A549 (cell line): Measurements from ENCODE around the gene KLF6. TPM values are rescaled to one million over a fixed set of nuclear protein-coding genes. Genes with fewer than 3 reads are reported as not detected.

ENCODE experiments used
- ATAC-seq, 2 experiments: fragments of 200-7000 bp in 1 of 2; fragments of >200 bp in 1 of 2; cut with Nextera tagmentation in 1 of 2; cut with Tn5 transposase in 1 of 2; 3 replicates each; pipeline versions ENCODE4 v1.8.0 to v1.9.1; 2018 to 2020; ENCODE audit warnings: mild to moderate bottlenecking in 1 of 2, moderate library complexity in 1 of 2
- CTCF ChIA-PET: fragments of 300-600 bp; sonication (Branson Sonifier 250); formaldehyde crosslinking; extraction: SDS; loops from one replicate; lab custom pipeline; 2021; ENCODE audit warnings: antibody characterized with exemption, inconsistent platforms; lab: Yijun Ruan, JAX
- POLR2A ChIA-PET: fragments of 350-600 bp; formaldehyde crosslinking; extraction: SDS; loops from one replicate; lab custom pipeline; 2021; ENCODE audit warnings: antibody characterized with exemption, inconsistent platforms; lab: Yijun Ruan, JAX
- DNase-seq, 2 experiments: peaks; one replicate each; pipeline versions ENCODE4 v3.0.0 to v3.0.0-alpha.2; 2011 to 2016; ENCODE audit warnings: low read depth in 1 of 2, low spot score in 1 of 2
- FAIRE-seq: peaks from 2 replicates; lab custom pipeline; 2011; peaks lifted over from hg19 to GRCh38; lab: Jason Lieb, UNC
- H3K27ac ChIP-seq, 2 experiments: fragments of >200 bp; sonication (Bioruptor Twin); formaldehyde crosslinking; 3 replicates each; pipeline ENCODE4 v1.5.1; 2016 to 2017
- H3K4me1 ChIP-seq: fragments of >200 bp; sonication (Bioruptor Twin); formaldehyde crosslinking; 3 replicates; pipeline ENCODE4 v1.6.1; 2016
- H3K4me2 ChIP-seq: fragments of >200 bp; sonication (Bioruptor Twin); formaldehyde crosslinking; 3 replicates; pipeline ENCODE4 v1.6.1; 2016
- H3K4me3 ChIP-seq: fragments of >200 bp; sonication (Bioruptor Twin); formaldehyde crosslinking; 3 replicates; pipeline ENCODE4 v1.5.1; 2016
- H3K9me3 ChIP-seq: fragments of >200 bp; sonication (Bioruptor Twin); formaldehyde crosslinking; 3 replicates; pipeline ENCODE4 v1.6.1; 2016
- CBX2 ChIP-seq: fragments of 200-600 bp; sonication (generic); IDR thresholded peaks from 2 replicates; pipeline ENCODE4 v1.6.1; 2016; ENCODE audit warnings: low read depth, mild to moderate bottlenecking, borderline replicate concordance
- CBX8 ChIP-seq: fragments of 200-600 bp; sonication (generic); IDR thresholded peaks from 2 replicates; pipeline ENCODE4 v1.6.1; 2016
- CEBPB ChIP-seq, 2 experiments: fragments of >200 bp in 1 of 2; sonication (Bioruptor Twin) in 1 of 2; formaldehyde crosslinking in 1 of 2; IDR thresholded peaks; 2 replicates each; pipeline ENCODE4 v1.6.1; 2012 to 2016
- CHD4 ChIP-seq: fragments of 200-600 bp; sonication (generic); IDR thresholded peaks from 2 replicates; pipeline ENCODE4 v1.6.1; 2016; ENCODE audit warnings: antibody characterized with exemption, mild to moderate bottlenecking, borderline replicate concordance
- EP300 ChIP-seq, 2 experiments: fragments of >200 bp; sonication (Bioruptor Twin); formaldehyde crosslinking; IDR thresholded peaks; 2 replicates in 1 of 2; 3 replicates in 1 of 2; pipeline ENCODE4 v1.6.1; 2016 to 2017
- FOSL2 ChIP-seq, 2 experiments: fragments of 450-650 bp in 1 of 2; fragments of >200 bp in 1 of 2; sonication (Bioruptor Twin) in 1 of 2; formaldehyde crosslinking; IDR thresholded peaks; 2 replicates each; pipeline versions ENCODE4 v1.5.0 to v1.6.1; 2016 to 2020; ENCODE audit warnings: mild to moderate bottlenecking in 1 of 2, moderate library complexity in 1 of 2
- HOXB13 ChIP-seq: fragments of 250-450 bp; sonication (Bioruptor Pico); IDR thresholded peaks from 2 replicates; pipeline ENCODE4 v1.5.0; 2020; ENCODE audit warnings: low read depth, mild to moderate bottlenecking, moderate library complexity
- ZNF302 ChIP-seq: fragments of 250-450 bp; sonication (Bioruptor Pico); IDR thresholded peaks from 2 replicates; pipeline ENCODE4 v1.9.0; 2021; ENCODE audit warnings: inconsistent platforms, mild to moderate bottlenecking, moderate library complexity
- ZSCAN20 ChIP-seq: fragments of 250-450 bp; sonication (Bioruptor Pico); IDR thresholded peaks from 2 replicates; pipeline ENCODE4 v1.8.0; 2022; ENCODE audit warnings: mild to moderate bottlenecking, moderate library complexity
- WGBS: methylation state at CpG from one replicate; pipeline ENCODE4 v1.1.6; 2017; ENCODE audit errors: missing lambda C conversion rate; 5-methylcytosine and 5-hydroxymethylcytosine counted together
- polyA plus RNA-seq, 4 experiments: library from polyadenylated mRNA; depleted of rRNA in 3 of 4; stranded (reverse); fragments of >200 nt; fragmentation: RNase III in 1 of 4; extraction: RNeasy Plus Mini Kit Qiagen cat#74134 plus additional on column Dnase treatment in 1 of 4; gene quantifications; 2 replicates in 3 of 4; 3 replicates in 1 of 4; pipeline ENCODE4 v1.2.3, GENCODE V29; 2011 to 2017
- TF ChIP-seq, protein P1 (sequence below): fragments of 150-350 bp; IDR thresholded peaks from 2 replicates; pipeline ENCODE4 v1.6.1; 2014; ENCODE audit warnings: low read depth, mild to moderate bottlenecking, low read length
- TF ChIP-seq, protein P2 (sequence below): fragments of >200 bp; sonication (Bioruptor Twin); formaldehyde crosslinking; IDR thresholded peaks from 3 replicates; pipeline ENCODE4 v1.6.1; 2016
- TF ChIP-seq, protein P3 (sequence below): IDR thresholded peaks from 2 replicates; pipeline ENCODE4 v1.6.1; 2012
- TF ChIP-seq, protein P4 (sequence below): fragments of 450-650 bp; IDR thresholded peaks from 2 replicates; pipeline ENCODE4 v1.6.1; 2014; ENCODE audit warnings: antibody characterized with exemption

Gene KLF6
- polyA plus RNA-seq, 2 of the 4 experiments (the other 2 are of a cell fraction) = 31.9 to 86.8 TPM

DNA sequence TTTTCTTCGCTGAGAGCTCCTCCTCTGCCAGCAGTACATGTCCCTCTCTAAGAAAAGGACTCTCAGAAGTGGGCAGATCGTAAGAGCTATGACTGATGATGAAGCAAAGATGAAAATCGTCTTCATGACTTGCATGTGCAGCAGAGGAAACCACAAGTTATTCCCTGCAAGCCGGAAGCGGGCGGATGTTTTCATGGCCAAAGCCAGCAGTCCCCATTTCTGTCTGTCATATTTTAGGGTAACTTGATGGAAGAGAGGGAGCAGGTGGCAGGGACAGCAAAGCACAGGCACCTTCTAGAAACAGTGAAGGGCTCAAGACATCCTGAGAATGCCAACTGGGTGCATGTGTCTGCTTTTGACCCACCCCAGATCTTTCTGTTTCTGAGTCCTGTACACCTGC is 19.9 kb downstream of the KLF6 start:
- Histone ChIP-seq H3K4me1 (peaks cover 47% of the 10 kb centered on the region), H3K9me3 (no peaks in the 10 kb centered on the region), H3K4me3 (no peak overlapping the region), H3K4me2 (no peak overlapping the region), H3K27ac (peak overlapping the region in 1 of 2 experiments; percentile 80; a peak in 2 of 6 replicates)
- 92% methylated on average over 6 of the region's 6 CpGs for WGBS
- TF ChIP-seq, protein P1, sequence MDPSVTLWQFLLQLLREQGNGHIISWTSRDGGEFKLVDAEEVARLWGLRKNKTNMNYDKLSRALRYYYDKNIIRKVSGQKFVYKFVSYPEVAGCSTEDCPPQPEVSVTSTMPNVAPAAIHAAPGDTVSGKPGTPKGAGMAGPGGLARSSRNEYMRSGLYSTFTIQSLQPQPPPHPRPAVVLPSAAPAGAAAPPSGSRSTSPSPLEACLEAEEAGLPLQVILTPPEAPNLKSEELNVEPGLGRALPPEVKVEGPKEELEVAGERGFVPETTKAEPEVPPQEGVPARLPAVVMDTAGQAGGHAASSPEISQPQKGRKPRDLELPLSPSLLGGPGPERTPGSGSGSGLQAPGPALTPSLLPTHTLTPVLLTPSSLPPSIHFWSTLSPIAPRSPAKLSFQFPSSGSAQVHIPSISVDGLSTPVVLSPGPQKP = no peak
- TF ChIP-seq, protein P2, sequence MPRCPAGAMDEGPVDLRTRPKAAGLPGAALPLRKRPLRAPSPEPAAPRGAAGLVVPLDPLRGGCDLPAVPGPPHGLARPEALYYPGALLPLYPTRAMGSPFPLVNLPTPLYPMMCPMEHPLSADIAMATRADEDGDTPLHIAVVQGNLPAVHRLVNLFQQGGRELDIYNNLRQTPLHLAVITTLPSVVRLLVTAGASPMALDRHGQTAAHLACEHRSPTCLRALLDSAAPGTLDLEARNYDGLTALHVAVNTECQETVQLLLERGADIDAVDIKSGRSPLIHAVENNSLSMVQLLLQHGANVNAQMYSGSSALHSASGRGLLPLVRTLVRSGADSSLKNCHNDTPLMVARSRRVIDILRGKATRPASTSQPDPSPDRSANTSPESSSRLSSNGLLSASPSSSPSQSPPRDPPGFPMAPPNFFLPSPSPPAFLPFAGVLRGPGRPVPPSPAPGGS = no peak
- TF ChIP-seq CBX8 = no peak
- ATAC-seq = no peak
- no peak for DNase-seq
- no peak for FAIRE-seq
- ChIA-PET POLR2A (no interaction called here), CTCF (interaction anchor here (2.0 kb wide), 1 partner anchor 10 kb away, joined by 5 read pairs; no protein-coding TSS in a partner anchor)

DNA sequence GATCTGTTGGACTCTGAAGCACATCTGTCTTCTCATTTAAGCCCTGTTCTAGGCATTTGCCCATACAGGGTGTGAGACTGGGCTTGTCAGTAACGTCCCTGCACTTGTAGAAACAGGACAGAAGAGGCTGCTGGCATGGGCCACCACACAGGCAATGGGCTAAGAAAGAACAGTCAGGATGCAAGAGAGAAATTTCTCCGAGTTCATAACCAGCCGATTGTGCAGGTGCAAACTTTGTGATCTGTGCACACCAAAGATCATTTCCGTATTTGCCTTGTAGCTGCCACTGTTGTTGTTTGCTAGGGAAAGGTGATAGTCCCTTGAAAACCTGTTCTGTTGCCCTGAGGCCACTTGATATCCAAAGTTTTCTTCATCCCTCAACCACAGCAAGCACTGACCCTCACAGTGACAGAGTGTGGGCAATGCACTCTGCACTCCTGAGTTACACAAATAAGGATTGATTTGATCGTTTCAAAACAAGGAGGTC is 20.3 kb downstream of the KLF6 start:
- CTCF ChIA-PET = interaction anchor here (1.2 to 2.0 kb wide), 4 partner anchors 8 to 1006 kb away, joined by 3 to 5 read pairs (median 4); no protein-coding TSS in a partner anchor
- peaks cover 47% of the 10 kb centered on the region for H3K4me1 ChIP-seq
- peak in 1 of 2 experiments; percentile 13; a peak in 2 of 6 replicates for ATAC-seq
- H3K4me3 ChIP-seq = no peak overlapping the region
- H3K27ac ChIP-seq = peak overlapping the region; percentile 54 to 80; a peak in 5 of 6 replicates
- no peak overlapping the region for H3K4me2 ChIP-seq
- 85% methylated on average over 5 of the region's 5 CpGs for WGBS
- no peak for DNase-seq
- POLR2A ChIA-PET = interaction anchor here (1.1 to 1.8 kb wide), 2 partner anchors 10 to 20 kb away, joined by 3 to 13 read pairs; partner anchors contain the start of gene KLF6
- FAIRE-seq = no peak
- TF ChIP-seq CBX2 = no peak
- no peak for TF ChIP-seq ZNF302
- TF ChIP-seq HOXB13 (CRISPR knock-in tag) = no peak
- TF ChIP-seq, protein P3, sequence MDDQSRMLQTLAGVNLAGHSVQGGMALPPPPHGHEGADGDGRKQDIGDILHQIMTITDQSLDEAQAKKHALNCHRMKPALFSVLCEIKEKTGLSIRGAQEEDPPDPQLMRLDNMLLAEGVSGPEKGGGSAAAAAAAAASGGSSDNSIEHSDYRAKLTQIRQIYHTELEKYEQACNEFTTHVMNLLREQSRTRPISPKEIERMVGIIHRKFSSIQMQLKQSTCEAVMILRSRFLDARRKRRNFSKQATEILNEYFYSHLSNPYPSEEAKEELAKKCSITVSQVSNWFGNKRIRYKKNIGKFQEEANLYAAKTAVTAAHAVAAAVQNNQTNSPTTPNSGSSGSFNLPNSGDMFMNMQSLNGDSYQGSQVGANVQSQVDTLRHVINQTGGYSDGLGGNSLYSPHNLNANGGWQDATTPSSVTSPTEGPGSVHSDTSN = no peak
- H3K9me3 ChIP-seq = no peaks in the 10 kb centered on the region

DNA sequence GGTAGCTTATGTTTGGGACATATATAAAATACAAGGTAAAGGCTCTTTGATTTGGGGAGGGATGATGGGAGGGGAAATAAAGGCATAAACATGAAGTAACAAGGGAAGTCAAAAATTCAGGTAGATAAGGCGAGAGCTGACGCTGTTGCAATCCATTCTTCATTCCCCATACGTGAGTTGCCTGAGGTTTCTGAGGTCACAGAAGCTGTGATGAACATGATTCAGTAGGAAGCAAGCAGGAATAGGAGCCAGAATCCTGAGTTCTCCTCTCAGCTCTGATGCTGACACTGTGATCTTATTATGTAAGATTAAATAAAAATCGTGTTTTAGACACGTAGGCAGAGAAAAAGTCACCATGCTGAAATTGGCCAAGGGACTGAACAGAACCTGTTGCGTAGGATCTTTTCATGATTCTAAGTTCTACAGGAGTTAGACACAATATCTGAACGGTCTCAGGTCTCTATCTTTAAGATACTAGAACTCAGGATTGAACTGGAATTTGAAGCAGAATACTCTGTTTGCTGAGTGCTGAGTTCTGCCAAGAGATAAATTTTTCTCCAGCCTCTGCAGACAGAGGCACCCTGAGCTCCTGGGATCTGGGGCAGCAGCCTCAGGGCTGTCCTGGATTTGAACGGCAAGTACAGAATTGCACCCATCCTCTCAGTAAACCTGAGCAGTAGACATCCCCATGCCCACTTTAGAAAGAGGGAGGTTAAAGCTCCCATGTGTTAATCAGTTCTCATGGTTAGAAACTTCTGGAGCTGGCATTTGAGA is 21.0 kb downstream of the KLF6 start:
- Histone ChIP-seq H3K4me1 (peaks cover 47% of the 10 kb centered on the region), H3K9me3 (no peaks in the 10 kb centered on the region), H3K4me2 (peak overlapping the region; percentile 74), H3K27ac (peak overlapping the region; percentile 54 to 80; a peak in 5 of 6 replicates)
- no peak for FAIRE-seq
- CTCF ChIA-PET = interaction anchor here (0.7 to 2.0 kb wide), 7 partner anchors 9 to 1007 kb away, joined by 3 to 7 read pairs (median 4); no protein-coding TSS in a partner anchor
- DNase-seq = no peak
- ATAC-seq = peak; percentile 33 to 51; a peak in 3 of 6 replicates
- POLR2A ChIA-PET = interaction anchor here (0.7 to 1.8 kb wide), 4 partner anchors 9 to 21 kb away, joined by 3 to 13 read pairs (median 8); partner anchors contain the start of gene KLF6
- no peak for TF ChIP-seq ZSCAN20 (CRISPR knock-in tag)
- TF ChIP-seq, protein P4, sequence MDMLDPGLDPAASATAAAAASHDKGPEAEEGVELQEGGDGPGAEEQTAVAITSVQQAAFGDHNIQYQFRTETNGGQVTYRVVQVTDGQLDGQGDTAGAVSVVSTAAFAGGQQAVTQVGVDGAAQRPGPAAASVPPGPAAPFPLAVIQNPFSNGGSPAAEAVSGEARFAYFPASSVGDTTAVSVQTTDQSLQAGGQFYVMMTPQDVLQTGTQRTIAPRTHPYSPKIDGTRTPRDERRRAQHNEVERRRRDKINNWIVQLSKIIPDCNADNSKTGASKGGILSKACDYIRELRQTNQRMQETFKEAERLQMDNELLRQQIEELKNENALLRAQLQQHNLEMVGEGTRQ = no peak
- TF ChIP-seq EP300 (IDR thresholded peaks at IDR 0.05) = peak in 1 of 2 experiments; percentile 24; a peak in 1 of 5 replicates
- no peak for TF ChIP-seq CHD4
- TF ChIP-seq FOSL2 (IDR thresholded peaks at IDR 0.05) = peak; percentile 25; the same call in 1 of the 2 replicates
- TF ChIP-seq FOSL2 (CRISPR knock-in tag; IDR thresholded peaks at IDR 0.05) = no peak
- TF ChIP-seq CEBPB (IDR thresholded peaks at IDR 0.05) = 0 out of 4 replicates have a peak, but pooled peaks have one; percentile 7 to 33
- TF ChIP-seq, all 56 proteins: peak for 3
- 61% methylated on average over 8 of the region's 8 CpGs for WGBS
- H3K4me3 ChIP-seq = no peak overlapping the region
